Activated CD4-positive, alpha-beta T cell treated with anti-CD3 and anti-CD28 coated beads, Interleukin-2, amount 50 U/mL, for 1 hour (primary cell): ENCODE data around the gene P3H1.
A peak's percentile ranks its signal among the peaks of the same experiment; 100 is the strongest.
"Not testable (repeated sequence)": the region's sequence is repeated elsewhere in the genome, so short reads cannot be mapped to it uniquely, and the experiment has no call there.

Experiments used
- DNase-seq: peaks from one replicate; pipeline ENCODE4 v3.0.0-alpha.2; 2020

The P3H1 gene

DNA sequence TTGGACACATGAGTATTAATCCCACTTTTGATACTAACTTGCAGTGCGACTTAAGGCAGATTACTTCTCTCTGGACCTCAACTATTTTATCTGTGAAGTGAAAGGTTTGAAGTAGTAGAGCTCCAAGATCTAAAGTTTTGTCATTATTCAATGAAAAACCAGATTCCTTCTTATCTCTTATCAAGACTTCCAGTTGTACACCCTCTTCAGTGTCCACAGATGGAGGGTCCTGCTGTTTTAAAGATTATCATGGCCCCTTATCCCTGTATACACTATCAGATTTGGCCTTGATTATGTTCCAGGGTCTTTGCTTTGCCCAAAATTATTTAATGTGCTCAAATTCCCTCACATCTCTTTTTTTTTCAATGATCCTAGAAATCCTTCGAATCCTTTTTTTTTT, 1.3 kb upstream of the P3H1 start:
- no peak for DNase-seq

- no peak for DNase-seq
Measured at GRCh38 chr1:42767510-42768000, 727 bp upstream of the P3H1 start.

GRCh38 chr1:42765832-42766740, 742 bp downstream of the P3H1 start:
- DNase-seq = peak; percentile 19

DNA sequence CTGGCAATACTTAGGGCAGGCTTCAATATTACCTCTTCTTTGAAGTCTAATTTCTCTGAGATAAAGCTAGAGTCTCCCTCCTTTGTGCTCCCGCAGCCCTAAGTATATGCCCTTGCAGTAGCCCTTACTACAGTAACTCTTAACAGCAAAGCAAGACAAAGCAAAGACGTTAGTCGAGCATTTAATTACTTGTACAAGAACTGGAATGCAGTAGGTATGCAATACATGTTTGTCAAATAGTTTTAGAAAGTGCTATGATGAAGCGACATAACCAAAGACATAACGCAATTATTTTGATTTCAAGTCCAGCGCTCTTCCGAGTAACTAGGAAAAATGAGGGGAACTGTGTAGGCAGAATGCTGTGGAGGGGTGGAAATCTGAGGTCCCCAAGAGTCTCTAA, 1.6 kb downstream of the P3H1 start:
- DNase-seq = no peak

DNA sequence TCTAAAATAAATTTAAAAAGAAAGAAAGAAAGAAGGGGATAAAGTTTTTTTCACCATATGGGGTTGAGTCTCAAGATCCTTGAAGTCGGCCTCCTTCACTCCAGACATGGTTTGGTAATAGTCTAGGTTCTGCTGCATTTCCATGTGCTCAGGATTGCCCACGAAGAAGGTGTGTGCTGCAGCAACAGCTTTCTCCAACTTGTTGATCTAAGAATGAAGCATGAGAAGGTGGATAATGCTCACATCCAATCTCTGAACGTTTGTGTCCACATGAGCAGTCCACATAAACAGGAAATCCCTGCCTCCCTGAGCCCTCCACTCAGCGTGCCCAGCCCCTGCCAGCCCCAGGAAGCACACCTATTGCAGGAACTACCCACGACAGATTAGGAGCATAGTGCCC, 4.6 kb downstream of the P3H1 start:
- no peak for DNase-seq

GRCh38 chr1:42761567-42761966, 5.3 kb downstream of the P3H1 start:
- DNase-seq = no peak

DNA sequence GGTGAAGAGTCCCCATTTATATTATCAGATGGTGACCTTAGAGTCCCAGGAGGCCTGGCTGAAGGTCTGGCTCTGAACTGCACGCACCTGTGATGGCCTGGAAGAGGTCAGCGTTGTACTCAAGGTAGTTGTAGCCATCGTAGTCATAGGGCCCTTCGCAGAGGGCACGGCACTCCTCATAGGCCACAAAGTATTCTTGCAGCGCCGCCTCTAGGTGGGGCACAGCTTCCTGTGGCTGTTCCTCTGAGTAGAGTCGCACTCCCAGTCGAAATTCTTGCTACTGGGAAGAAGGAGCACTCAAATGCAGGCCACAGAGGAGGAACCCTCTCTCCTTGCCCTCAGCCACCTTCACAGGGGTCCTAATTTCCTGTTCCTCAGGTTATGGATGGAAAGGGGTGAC, 7.7 kb downstream of the P3H1 start:
- DNase-seq = no peak

DNA sequence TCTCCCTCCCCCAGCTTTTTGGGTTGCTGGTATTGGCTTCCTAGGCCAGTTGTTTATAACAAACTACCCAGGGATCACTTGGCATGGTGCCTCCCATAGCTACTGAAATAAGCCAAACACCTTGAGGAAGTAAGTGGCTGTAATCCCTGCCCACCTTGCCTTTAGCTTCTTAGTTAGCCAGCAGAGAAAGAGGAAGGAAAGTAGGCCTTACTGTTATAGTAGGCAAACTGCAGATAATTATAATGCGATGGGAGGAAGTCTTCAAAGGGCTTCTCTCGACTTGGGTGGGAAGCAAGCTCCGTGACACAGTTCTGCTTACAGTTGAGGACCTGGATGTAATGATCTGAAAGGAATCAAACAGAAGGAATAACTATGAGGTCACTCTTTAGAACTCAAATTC, 8.2 kb downstream of the P3H1 start:
- DNase-seq = no peak

- no peak for DNase-seq
Measured at GRCh38 chr1:42757892-42758275, 8.9 kb downstream of the P3H1 start.

- no peak for DNase-seq
Measured at GRCh38 chr1:42756956-42757891, 9.6 kb downstream of the P3H1 start.

DNA sequence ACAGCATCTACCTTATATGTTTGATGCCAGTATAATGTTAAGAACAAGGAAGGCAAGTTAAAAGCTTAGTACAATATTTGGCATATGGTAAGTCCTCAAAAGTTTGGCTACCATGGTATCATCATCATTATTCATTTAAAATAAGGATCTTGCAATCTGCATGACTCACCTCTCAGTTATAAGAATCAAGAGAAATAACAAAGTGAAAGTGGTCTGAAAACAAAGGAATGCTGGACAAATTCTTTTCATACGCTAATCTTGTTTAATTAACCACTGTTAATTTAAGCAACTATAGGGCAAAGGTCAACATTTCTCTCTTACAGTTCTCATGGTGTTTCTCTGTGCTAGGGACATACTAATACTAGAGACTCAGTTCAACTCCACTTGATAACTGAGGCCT, 13.8 kb downstream of the P3H1 start:
- DNase-seq = no peak

DNA sequence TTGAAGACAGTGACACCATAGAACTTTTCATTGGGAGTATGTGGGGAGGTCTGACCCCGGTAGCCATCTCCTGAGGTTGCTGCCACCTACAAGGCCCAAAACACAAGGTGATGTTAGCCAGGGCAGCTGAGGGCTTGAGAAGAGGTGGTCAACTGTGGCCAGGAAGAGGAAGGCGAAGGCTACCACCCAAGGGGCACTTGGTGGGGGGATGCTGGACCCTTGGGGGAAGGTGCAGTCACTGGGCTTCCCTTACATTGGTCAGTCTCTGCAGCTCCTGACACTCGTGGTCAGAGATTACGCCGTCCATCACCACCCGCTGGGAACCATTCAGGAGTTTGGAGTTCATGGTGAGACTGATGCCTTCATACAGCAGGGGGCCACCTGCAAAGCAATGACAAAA, 14.5 kb downstream of the P3H1 start:
- DNase-seq = no peak

GRCh38 chr1:42751511-42752070, 15.2 kb downstream of the P3H1 start:
- not testable (repeated sequence) for DNase-seq

DNA sequence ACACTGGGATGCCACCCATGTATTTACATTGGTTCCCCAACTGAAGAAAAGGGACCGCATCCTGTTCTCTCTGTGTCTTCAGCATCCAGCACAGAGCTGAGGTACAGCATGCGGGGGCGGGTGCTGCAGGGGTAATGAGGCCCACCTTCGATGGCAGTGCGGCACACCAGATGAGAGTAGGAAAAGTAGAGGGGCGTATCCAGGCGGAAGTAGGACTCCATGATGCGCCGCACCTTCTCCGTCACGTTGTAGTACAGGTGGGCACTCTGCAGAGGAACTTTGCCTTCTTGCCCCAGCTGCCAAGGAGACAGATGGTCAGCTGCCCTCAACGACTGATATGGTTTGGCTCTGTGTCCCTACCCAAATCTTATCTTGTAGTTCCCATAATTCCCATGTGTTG, 16.8 kb downstream of the P3H1 start:
- DNase-seq = no peak

- no peak for DNase-seq
Measured at GRCh38 chr1:42748461-42749410, 18.1 kb downstream of the P3H1 start.

DNA sequence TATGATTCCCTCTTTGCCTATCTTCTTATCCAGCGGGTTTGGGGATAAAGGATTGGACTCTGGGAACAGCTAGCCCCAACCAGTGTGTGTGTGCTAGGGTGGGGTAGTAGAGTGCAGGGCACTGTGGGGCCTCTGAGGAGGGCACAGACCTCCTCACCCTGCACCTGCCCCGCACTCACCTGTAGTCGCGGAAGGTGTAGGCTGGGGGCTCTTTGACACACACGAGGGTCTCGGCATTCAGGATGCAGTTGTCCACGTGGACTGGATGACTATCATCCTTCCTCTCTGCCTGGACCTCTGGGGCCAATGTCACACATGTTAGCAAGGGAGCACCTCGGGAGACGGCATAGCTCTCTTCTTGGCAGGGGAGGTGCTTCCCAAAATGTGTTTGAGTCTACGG, 18.8 kb downstream of the P3H1 start:
- DNase-seq = no peak

DNA sequence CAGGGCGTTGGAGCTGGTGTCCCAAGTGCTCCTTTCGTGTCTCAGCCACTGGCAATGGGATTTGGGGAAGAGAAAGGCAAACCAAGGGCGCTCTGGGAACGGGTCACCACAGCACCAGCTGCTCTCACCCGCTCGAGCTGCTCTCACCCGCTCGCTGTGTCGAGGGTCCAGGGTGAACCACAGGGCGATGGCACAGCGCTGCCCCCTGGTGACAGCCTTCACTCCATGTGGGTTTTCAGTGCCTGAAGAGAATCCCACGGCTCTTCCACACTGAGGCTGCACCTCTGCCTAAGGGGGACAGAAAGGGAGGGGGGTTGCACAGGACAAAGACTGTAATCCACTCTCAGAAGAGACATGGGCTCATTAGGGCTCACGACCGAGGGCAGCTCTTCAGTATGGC, 19.7 kb downstream of the P3H1 start:
- peak; percentile 54 for DNase-seq

GRCh38 chr1:42746436-42747105, 20.3 kb downstream of the P3H1 start:
- no peak for DNase-seq

GRCh38 chr1:42745851-42746250, 21.0 kb downstream of the P3H1 start:
- DNase-seq = no peak

DNA sequence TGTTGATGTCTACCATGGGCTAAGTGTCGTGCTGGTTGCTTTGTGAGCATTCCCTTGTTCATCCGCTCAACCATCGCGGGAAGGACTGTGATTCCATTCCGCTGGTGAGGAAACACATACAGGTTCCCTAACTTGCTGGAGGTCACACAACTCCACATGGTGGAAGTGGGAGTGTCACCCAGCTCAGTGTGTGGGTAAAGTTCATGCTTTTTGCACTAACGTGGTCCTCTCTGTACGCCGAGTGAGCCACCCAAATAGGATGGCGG, 22.7 kb downstream of the P3H1 start:
- DNase-seq = no peak

- DNase-seq = no peak
Measured at GRCh38 chr1:42743317-42744147, 23.3 kb downstream of the P3H1 start.
